ENCODE results near the gene RFPL4AL1.
A peak's percentile ranks its signal among the peaks of the same experiment; 100 is the strongest.

The RFPL4AL1 gene

DNA sequence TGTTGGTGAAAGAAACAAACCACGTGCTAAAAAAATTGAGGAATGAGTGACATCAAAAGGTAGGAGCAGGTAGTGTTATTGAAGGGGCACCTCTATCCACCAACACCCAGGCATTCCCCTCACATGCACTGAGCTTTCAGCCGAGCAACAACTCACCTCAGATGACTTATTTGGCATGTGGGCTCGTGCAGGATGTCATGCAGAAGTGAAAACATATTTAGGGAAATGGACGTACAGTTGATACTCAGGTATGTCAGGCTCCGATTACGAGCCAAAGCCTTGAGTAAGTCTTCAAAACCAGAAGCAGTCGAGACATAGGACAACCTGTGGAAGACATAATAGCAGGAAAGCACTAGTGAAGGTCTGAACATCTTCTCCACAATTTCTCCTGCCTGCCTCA is 32.5 kb downstream of the RFPL4AL1 start:
- H3K27ac Mint-ChIP-seq = peak overlapping the region; percentile 65
- H3K27me3 Mint-ChIP-seq = no peaks in the 10 kb centered on the region
- ATAC-seq = peak; percentile 70
- H3K36me3 Mint-ChIP-seq = peaks cover 9% of the 10 kb centered on the region
- H3K9me3 Mint-ChIP-seq = peaks cover 3% of the 10 kb centered on the region
- no peak overlapping the region for H3K4me3 Mint-ChIP-seq
- peaks cover 14% of the 10 kb centered on the region for H3K4me1 Mint-ChIP-seq

DNA sequence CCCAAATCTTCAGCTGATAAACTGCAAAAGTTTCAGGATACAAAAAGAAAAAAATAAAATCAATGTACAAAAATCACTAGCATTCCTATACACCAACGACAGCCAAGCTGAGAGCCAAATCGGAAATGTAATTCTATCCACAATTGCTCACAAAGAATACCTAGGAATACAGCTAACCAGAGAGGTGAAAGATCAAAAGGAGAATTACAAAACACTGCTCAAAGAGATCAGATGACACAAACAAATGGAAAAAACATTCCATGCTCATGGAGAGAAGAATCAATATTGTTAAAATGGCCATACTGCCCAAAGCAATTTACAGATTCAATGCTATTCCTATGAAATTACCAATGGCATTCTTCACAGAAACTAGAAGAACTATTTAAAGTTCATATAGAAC is 33.4 kb downstream of the RFPL4AL1 start:
- Mint-ChIP-seq H3K27me3 (no peaks in the 10 kb centered on the region), H3K4me3 (no peak overlapping the region), H3K36me3 (peaks cover 9% of the 10 kb centered on the region), H3K27ac (no peak overlapping the region), H3K9me3 (peaks cover 3% of the 10 kb centered on the region), H3K4me1 (peaks cover 14% of the 10 kb centered on the region)
- no peak for ATAC-seq

DNA sequence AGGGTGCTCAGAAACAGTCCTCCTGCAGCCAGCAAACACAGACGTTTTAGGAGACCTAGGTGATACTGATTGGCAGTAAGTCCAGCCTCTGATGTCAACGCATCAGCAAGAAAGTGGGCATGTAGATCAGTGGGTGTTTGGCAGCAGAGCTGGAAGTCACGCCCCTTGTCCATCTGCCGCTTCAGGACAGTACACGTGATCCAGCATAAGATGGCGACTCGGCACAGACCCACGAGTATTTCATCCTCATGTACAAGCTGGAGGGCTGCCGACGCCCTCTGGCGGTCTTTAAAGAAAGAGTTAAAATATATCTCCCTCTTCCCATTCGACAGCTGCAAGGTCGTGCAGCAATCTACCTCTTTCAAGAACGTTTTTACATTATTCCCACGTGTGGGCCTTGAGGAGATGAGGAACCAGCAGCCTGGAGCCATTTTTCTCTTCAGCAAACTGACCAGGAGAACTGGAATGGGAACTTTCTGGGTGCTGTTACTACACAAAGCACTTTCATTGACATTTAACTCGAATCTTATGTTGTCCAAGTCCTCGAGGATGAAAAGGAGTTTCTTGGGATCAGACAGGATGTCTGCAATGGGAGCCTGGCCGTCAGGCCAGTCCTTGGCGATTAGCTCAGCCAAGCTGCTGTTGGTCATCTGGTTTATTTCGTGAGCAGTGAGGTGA is 40.6 kb downstream of the RFPL4AL1 start:
- H3K9me3 Mint-ChIP-seq = no peaks in the 10 kb centered on the region
- peak overlapping the region; percentile 36 for H3K4me3 Mint-ChIP-seq
- peaks cover 6% of the 10 kb centered on the region for H3K4me1 Mint-ChIP-seq
- peaks cover 8% of the 10 kb centered on the region for H3K36me3 Mint-ChIP-seq
- no peak overlapping the region for H3K27ac Mint-ChIP-seq
- peak; percentile 93 for ATAC-seq
- peaks cover 35% of the 10 kb centered on the region for H3K27me3 Mint-ChIP-seq

- no peaks in the 10 kb centered on the region for H3K9me3 Mint-ChIP-seq
- H3K36me3 Mint-ChIP-seq = peaks cover 4% of the 10 kb centered on the region
- H3K27me3 Mint-ChIP-seq = peaks cover 52% of the 10 kb centered on the region
- H3K4me3 Mint-ChIP-seq = no peak overlapping the region
- peaks cover 6% of the 10 kb centered on the region for H3K4me1 Mint-ChIP-seq
- no peak for ATAC-seq
- no peak overlapping the region for H3K27ac Mint-ChIP-seq
Measured at GRCh38 chr19:55811340-55811739, 42.4 kb downstream of the RFPL4AL1 start.

- no peak for ATAC-seq
- Mint-ChIP-seq H3K4me3 (no peak overlapping the region), H3K4me1 (peaks cover 6% of the 10 kb centered on the region), H3K36me3 (peaks cover 4% of the 10 kb centered on the region), H3K27ac (no peak overlapping the region), H3K9me3 (no peaks in the 10 kb centered on the region), H3K27me3 (peaks cover 52% of the 10 kb centered on the region)
Measured at GRCh38 chr19:55812449-55812848, 43.5 kb downstream of the RFPL4AL1 start.

DNA sequence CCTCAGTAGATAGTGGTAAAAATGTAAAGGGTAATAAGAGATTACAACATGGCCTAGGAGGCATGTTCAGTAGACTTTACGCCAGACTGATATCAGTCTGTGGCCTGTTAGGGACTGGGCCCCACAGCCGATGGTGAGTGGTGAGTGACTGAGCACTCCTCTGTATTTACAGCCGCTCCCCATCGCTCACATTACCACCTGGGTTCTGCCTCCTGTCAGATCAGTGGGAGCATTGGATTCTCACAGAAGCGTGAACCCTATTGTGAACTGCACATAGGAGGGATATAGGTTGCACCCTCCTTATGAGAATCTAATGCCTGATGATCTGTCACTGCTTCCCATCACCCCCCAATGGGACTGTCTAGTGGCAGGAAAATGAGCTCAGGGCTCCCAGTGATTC is 45.0 kb downstream of the RFPL4AL1 start:
- H3K36me3 Mint-ChIP-seq = peaks cover 2% of the 10 kb centered on the region
- ATAC-seq = no peak

DNA sequence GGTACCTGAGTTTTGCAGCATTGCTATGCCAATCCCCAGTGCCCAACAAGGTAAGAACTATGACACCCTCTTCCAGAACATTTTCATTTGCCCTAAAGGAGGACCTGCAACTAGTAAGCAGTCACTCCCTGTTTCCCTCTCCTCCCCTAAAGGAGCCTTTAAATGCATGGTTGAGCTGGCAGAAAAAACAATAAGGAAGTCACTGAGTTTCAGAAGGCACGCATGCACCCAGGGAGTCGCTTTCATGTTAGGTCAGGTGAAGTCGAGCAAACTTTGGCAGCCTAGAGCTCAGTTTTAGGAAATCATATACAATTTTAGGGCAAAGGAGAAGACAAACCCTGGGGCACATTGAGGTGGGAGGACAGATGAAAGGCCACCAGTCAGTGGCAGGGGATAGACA is 51.1 kb downstream of the RFPL4AL1 start:
- Mint-ChIP-seq H3K4me1 (peaks cover 23% of the 10 kb centered on the region), H3K36me3 (no peaks in the 10 kb centered on the region), H3K27me3 (peaks cover 28% of the 10 kb centered on the region), H3K27ac (peak overlapping the region; percentile 6), H3K9me3 (no peaks in the 10 kb centered on the region), H3K4me3 (peak overlapping the region; percentile 1)
- ATAC-seq = peak; percentile 39

More for the DNA sequence above, 45.0 kb downstream of the RFPL4AL1 start:
- Mint-ChIP-seq H3K4me3 (no peak overlapping the region), H3K9me3 (no peaks in the 10 kb centered on the region), H3K4me1 (peaks cover 13% of the 10 kb centered on the region), H3K27me3 (peaks cover 52% of the 10 kb centered on the region), H3K27ac (no peak overlapping the region)

All from stimulated activated memory B cell treated with anti-CD40 and anti-IgM and Interleukin-4, amounts not matched to agents 10 μg/mL and 1 μg/mL and 100 μg/mL, for 72 hours (primary cell).